HG03575 (cell line): Measurements from ENCODE around the gene MED17.

Experiments
- ATAC-seq: cut with Tn5 transposase; IDR thresholded peaks from one replicate; pipeline ENCODE4 v1.9.1; 2021; ENCODE audit not compliant: unreplicated experiment, insufficient number of reproducible peaks, low FRiP score; ENCODE audit errors: extremely low read depth

MED17 gene

DNA sequence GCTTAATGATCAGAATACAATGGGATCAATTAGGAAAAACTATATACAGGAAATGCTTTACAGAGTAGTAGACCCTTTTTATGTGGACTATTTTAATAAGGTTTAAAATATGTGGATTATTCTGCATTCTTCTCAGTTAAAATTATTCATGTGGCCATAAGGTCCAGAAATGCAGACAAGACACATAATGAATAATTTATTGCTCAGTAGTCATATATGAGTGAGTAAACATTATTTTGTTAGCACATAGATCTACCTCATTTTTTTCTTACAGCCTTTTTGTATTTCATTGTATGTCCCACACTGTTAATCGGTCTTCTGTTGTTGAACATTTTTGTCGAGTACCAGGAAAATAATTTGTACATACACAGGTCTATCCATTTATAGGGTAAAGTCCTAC, 20.8 kb downstream of the MED17 start:
- no peak for ATAC-seq

DNA sequence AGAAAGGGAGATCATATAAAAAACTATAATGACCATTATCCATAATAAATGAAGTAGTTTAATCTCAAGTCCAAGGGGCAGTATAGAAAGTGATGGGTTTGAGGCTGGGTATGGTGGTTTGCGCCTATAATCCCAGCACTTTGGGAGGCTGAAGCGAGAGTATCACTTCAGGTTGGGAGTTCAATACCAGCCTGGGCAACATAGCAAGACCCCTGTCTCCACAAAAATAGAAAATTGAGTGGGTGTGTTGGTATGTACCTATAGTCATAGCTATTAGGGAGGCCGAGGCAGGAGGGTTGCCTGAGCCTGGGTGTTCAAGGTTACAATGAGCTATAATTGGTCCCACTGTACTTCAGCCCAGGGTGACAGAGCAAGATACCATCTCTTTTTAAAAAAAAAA, 23.9 kb downstream of the MED17 start:
- no peak for ATAC-seq

DNA sequence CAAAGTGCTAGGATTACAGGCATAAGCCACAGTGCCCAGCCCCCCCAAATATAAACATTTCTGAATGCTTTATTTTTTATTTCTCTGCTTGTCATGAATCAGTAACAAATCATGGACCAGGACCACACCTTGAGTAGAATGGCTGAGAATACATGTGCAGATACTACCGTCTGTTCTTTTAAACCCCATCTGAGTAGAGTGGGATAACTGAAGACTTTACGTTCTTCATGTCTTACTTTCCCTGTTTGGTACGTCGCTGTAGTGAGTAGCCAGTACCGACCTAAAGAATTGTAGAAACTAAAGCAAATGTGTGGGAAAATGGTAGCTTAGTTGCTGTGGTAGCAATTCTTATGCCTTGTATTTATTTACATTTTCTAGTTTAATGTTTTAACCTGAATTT, 29.9 kb downstream of the MED17 start:
- ATAC-seq: no peak

DNA sequence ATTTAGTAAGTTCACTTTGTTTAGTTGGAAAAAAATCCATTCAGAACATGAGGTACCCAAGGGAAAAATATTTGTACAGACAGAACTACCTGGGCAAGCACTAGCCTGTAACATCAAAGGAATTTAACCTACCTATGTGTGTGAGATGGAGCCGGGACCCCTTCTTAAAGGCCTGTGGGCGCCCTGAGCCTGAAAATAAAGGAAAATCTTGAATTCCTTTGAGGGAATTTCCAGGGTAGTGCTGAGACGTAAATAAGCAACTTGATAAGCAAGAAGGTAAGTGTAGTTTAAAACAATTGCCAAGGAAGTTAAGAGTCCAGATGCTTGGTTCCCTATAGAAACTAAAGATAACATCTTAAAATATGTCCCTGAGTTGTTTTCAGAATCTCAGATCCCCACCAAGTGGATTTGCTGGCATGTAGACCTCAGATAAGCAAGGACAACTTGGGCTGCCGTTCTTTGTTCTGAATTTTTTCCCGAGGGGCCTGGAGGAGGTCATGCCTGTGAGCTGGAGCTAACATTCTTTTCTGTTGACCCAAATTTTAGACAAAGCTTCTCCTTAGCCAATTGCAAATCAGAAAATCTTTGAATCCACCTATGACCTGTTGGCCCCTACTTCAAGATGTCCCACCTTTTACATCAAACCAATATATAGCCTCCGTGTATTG, 31.0 kb downstream of the MED17 start:
- no peak for ATAC-seq

DNA sequence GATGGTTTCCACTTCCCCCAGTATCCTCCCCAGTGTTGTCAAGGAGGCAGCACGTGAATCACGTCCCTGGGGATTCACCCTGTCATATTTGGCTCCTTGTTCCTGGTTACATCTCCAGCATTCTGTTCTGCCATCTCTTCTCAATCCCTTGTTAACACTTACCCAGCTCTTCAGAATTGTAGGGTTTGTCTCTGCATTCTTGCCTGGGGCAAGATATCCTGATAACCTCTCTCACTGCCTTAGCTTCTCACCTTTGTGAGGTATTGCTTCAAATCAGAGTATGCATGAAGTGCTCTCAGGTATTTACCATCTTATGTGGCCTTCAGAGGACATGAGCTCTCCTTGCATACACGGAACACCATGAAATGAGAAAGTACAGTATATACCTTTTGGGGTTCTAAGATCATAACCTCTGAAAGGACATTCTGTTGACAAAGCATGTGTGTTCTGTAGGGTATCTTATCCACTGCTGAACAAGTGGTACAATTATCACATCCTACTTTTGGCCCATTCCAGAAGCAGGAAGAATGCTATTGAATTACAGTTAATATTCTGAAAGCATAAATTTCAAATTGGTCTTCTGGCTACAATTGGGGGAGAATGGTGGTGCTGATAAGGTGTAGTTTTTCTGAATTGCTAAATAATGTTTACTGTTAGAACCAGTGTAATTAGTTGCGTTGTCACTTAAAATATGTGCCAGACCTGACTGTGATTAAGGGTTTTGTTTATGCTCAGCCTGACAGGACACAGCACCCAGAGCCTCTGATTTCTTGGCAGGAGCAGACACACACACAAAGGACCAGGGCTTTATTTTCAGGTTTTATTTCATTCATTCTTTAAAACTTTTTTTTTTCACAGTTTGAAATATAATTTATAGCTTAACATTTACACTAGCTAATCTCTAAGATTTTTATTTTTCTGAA, 33.6 kb downstream of the MED17 start:
- ATAC-seq: no peak

DNA sequence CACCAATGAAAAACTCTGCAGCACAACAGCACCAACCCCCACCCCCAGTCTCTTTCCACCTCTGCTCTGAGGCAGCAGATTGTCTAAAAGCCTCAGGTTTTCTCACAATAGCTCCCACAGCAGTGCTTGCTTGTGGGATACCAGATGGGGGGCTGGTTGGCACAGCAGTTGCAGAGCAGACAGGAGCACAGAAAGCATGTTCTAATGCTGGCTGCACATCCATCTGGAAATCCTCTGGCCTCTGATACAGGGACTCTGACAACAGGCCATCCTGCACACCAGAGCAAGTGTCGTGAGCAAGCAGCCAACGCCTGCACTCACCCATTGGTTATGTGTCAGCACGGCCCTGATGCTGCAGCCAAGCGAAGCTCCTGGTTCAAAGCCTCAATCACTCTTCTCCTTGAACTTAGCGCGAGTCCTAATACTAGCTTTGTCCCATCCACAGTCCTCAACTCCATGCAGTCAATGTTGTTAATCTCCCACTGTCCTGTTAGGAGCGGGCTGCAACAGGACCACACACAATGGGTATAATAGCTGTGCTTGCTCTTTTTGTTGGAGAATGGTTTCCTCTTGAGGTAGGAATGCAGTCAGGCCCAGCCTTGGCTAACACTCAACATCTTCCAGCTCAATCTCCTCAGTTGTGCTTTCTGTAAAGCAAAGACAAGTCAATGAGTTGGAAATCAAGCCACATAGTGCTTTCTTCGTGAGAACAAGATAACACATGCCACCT, 36.0 kb downstream of the MED17 start:
- no peak for ATAC-seq

DNA sequence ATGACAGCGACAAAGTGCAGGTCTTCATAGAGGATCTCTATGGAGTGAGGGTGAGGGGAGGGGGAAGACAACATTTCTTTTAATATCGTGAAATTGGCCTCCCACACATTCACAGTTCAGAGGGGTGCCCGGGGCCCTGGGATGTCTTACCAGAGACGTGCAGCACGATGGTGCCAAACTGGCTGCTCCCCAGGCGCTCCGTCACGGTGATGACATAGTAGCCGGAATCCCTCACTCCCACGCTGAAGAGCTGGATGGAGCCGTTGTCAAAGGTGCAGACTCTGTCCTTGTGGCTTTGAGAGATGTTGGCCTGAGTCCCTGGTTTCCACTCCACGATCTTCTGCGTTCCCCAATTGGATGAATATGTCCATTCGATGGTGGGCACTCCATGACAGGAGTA, 36.8 kb downstream of the MED17 start:
- ATAC-seq: no peak

DNA sequence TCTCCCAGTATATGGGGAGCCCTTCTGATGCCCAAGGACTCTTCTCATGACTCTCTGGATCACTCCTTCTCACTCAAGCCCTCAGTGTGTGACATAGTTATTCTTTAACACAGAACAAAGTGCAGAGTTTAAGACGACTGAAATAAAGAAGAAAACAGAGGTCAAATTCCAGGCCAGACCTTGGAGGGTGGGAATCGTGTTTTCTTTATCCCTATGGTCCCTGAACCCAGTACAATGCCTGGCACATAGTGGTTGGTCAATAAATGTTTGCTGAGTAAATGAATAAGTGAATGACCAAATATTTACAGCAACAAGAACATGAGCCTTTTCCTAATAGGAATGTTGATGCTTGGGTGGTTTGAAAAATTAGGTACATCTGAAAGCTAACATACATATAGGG, 37.5 kb downstream of the MED17 start:
- no peak for ATAC-seq

DNA sequence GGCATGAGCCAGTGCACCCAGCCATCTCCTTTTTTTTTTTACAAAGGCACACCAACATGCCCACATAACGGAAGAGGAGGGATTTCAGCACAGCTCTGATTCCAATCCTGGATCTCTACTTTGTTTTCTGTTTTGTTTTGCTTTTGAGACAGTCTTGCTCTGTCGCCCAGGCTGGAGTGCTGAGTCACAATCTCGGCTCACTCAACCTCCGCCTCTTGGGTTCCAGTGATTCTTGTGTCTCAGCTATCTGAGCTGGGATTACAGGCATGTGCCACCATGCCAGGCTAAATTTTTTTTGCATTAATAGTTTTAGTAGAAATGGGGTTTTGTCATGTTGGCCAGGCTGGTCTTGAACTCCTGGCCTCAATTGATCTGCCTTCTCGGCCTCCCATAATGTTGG, 38.3 kb downstream of the MED17 start:
- no peak for ATAC-seq

DNA sequence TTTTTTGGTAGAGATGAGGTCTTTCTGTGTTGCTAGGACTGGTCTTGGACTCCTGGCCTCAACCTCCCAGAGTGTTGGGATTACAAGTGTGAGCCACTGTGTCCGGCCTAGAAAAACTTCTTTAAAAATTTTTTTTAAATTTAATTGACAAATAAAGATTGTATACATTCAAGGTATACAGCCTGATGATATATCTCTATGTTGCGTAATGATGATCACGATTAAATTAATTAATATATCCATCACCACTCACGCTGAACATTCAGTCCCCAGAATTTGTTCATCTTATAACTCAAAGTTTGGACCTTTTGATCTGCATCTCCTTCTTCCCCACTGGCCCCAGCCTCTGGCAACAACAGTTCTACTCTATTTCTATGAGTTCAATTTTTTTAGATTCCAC, 39.1 kb downstream of the MED17 start:
- ATAC-seq: no peak

DNA sequence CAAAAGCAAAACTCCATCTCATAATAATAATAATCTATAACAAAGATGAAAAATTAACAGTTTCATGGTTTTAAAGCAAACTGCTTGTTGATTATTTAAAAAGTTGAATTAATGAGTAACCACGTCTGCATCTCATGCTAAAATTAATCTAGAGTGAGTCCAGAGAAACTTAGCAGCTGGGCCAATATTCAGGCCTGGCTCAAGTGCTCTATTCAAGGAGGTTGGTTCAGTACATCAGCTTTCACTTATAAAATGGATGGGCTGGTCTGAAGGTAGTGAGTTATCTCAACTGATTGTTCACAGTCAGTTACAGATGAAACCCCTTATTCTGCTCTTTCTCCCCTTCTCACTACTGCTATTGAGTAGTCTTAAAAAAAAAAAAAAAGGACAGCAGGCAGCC, 43.3 kb downstream of the MED17 start:
- no peak for ATAC-seq

DNA sequence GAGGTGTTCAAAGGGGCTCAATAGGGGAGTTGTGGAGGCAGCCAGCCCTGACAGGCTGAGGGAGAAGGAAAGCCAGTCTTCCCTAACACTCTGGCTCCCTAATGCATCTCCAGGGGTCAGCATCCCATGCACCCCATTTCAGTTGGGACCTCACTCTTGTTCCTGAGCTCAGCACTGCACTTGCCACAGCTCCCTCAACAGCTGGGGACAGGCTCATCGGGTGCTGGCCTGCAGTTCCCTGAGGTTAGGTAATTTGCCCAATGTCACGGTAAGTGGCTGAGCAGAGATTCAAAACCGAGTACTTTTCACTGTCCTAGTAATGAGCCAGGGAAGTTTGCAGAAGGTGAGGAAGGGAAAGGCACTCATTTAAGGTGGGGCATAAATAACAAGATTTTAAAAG, 45.5 kb downstream of the MED17 start:
- ATAC-seq: no peak

DNA sequence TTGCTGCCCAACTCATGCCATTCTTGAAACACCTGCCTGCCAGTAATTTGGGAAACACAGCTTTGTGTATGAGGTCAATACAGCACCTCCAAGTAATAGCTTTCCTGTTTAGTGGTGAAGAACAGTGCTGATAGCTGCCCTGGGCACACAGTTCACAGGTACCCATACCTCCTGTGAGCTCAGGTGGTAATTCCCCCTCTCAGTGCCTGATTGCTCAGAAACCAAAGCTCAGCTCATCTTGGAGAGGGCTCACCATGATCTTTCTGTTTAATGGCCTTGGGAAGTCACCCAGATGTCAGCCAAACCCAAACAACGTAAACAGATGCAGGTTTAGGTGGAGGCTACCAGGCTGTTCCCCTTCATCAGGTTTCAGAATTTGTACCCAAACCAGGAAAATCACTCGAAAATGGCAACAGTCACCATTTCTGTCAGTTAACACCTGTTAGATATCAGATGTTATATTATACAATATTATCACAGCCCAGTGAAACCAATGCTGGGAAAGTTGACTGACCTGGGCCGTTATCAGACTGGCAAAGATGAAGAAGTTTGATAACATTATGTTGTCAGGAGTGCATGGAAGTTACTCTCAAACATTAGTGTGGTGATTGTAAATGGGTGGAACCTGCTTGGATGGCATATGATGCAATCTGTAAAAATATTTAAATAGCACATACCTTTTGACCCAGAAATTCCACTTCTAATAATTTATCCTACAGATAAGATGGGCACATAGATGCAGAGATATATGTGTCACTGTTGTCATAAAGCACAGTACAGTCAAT, 47.5 kb downstream of the MED17 start:
- no peak for ATAC-seq

DNA sequence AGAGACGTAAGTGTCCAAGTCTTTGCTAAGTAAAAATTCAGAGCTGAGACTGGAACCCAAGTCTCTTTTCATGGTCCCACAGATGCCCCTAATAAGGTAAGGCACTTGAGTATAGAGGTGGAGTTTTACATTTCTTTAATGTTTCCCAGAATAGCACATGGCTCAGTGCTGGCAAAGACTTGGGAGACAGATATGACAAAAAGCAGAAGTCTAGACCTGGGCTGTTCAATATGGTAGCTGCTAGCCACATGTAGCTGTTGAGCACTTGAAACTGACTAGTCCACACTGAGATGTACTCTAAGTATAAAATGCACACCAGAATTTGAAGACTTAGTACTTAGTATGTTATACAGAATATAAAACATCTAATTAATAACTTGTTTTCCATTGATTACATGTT, 48.7 kb downstream of the MED17 start:
- ATAC-seq: no peak

DNA sequence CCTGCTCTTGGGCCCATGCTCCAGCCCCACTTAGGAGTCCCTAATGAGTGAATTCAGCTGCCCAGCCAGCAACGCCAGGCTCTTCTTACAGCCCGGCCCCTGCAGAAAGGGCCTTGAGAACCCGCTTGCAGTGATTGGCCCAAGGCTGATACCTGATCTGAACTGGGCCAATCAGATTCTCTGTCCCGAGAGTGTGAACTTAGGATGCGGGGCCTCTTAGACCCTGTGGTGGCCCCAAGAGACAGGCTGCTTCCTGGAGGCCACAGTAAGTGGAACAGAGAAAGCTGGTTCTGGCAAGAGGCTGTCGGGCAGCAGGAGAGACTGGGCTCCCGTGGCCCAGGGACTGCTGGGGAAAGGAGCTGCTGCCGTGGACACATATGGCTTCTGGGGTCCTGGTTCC, 54.9 kb downstream of the MED17 start:
- ATAC-seq: no peak

DNA sequence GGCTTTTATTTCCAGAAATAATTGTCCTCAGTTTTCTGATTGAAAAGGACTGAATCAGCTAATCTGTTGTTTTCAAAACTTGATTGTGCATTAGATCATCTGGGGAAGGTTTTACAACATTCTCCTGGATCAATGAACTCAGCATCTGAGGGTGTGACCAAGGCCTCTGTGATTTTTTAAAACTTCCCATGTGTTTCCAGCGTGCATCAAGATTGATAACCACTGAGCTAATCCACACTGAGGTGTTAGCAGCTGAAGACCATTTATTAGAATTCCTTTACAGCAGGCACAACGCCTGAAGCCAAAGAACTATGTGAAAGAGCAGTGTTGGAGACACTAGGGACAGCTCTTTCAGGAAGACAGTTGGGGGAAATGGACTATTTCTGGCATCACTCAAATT, 56.1 kb downstream of the MED17 start:
- no peak for ATAC-seq

DNA sequence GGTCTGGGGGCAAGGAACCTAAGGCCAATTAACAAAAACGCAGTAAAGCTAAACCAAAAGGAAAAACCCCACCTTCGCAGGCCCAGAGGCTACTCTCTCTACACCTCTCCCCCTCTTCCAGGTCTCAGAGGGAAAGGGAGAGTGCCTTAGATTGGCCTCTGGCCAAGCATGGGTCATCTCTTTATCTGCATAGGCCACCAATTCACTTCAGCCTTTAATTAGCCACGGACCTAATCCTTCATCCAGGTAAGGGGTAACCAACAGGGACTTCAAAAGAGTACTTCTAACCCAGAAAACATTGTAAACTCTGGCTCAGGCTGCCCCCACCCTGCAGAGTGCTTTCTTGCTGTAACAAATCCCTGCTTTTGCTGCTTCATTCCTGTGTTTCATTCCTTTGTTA, 56.9 kb downstream of the MED17 start:
- no peak for ATAC-seq

DNA sequence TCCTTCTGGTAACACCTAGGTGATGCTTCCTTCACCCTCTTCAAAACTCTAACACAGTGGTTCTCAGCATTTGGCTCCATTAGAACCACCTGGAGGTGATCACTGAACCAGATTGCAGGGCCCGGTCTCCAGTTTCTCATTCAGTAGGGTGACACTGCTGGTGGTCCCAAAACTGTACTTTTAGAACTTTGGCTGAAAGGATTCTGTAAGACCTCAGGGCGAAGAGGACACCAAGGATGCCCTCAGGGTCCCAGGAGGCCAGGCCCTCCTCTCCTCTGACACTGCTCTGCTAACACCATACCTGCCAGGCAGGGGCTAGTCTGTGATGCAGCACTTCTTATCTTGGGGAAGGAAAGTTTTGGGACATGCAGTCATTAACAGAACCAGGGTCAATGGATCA, 57.4 kb downstream of the MED17 start:
- no peak for ATAC-seq

DNA sequence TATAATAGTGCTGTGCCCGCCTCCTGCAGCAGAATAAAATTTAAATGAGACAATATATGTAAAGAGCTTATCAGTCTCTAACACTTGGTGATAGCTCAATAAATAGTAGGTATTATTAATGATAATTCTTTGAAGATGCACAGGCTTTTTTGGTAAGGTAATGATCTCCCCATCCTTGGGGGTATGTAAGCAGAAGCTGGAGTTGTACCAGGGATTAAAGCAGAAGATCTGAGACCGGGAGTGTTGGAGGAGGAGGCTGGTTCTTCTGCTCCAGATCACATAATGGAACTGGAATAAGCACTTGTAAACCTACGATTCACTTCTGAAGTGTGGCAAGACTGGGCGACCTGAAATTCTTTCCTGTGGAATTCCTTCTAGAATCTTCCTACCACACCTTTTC, 58.0 kb downstream of the MED17 start:
- ATAC-seq: no peak
